CD4-positive, alpha-beta T cell (primary cell): ENCODE results near the gene PCDHB8. TPM values are rescaled to one million over a fixed set of nuclear protein-coding genes. Genes with fewer than 3 reads are reported as not detected.
"Not testable (repeated sequence)": the region's sequence is repeated elsewhere in the genome, so short reads cannot be mapped to it uniquely, and the experiment has no call there.

Experiments
- ATAC-seq: fragments of 200-7000 bp; cut with Tn5 transposase; one replicate; pipeline ENCODE4 v1.10.0; 2022; ENCODE audit warnings: mild to moderate bottlenecking; ENCODE audit not compliant: poor library complexity
- CTCF ChIA-PET: fragments of 350-600 bp; sonication (Branson Sonifier 250); formaldehyde crosslinking; loops from one replicate; lab custom pipeline; 2021; ENCODE audit warnings: antibody characterized with exemption, inconsistent platforms; lab: Charles Lee
- POLR2A ChIA-PET: fragments of 350-600 bp; sonication (Branson Sonifier 250); formaldehyde crosslinking; loops from one replicate; lab custom pipeline; 2021; ENCODE audit warnings: antibody characterized with exemption, inconsistent platforms; lab: Charles Lee
- DNase-seq, 14 experiments: peaks; one replicate each; pipeline ENCODE4 v3.0.0-alpha.2; 2013 to 2020; ENCODE audit warnings: mixed read lengths in 2 of 14
- H3K27ac ChIP-seq, 2 donors: one replicate each; pipeline versions ENCODE4 v1.5.1 to v1.7.0; 2013; ENCODE audit warnings: low read length in 2 of 2, low read depth in 1 of 2, mild to moderate bottlenecking in 1 of 2
- H3K27me3 ChIP-seq, 2 experiments: 1 replicate in 1 of 2; 2 replicates in 1 of 2; pipeline versions ENCODE4 v1.6.1 to v1.7.0; 2013; ENCODE audit warnings: low read length in 2 of 2, control low read depth in 1 of 2, mild to moderate bottlenecking in 1 of 2, moderate library complexity in 1 of 2; ENCODE audit not compliant: insufficient read depth in 2 of 2, control insufficient read depth in 1 of 2
- H3K36me3 ChIP-seq: one replicate; pipeline ENCODE4 v1.6.1; 2013; ENCODE audit warnings: low read length, control low read depth; ENCODE audit not compliant: insufficient read depth
- H3K4me1 ChIP-seq: one replicate; pipeline ENCODE4 v1.6.1; 2013; ENCODE audit warnings: low read length, control low read depth; ENCODE audit not compliant: insufficient read depth
- H3K4me3 ChIP-seq: one replicate; pipeline ENCODE4 v1.5.1; 2013; ENCODE audit warnings: mild to moderate bottlenecking, low read length, moderate library complexity
- H3K9me3 ChIP-seq, 2 experiments: 1 replicate in 1 of 2; 2 replicates in 1 of 2; pipeline versions ENCODE4 v1.6.1 to v1.7.0; 2013; ENCODE audit warnings: low read length in 2 of 2, mild to moderate bottlenecking in 2 of 2, control low read depth in 1 of 2, moderate library complexity in 1 of 2; ENCODE audit not compliant: control insufficient read depth in 1 of 2, insufficient read depth in 1 of 2
- H3K27ac Mint-ChIP-seq: one replicate; pipeline ENCODE4 v1.8.0; 2020; ENCODE audit warnings: mixed read lengths
- H3K27me3 Mint-ChIP-seq: one replicate; pipeline ENCODE4 v1.8.0; 2021; ENCODE audit warnings: mixed read lengths
- H3K36me3 Mint-ChIP-seq: one replicate; pipeline ENCODE4 v1.8.0; 2021; ENCODE audit warnings: low read depth, mixed read lengths
- H3K4me1 Mint-ChIP-seq: one replicate; pipeline ENCODE4 v1.8.0; 2021; ENCODE audit warnings: low read depth, mixed read lengths
- H3K4me3 Mint-ChIP-seq: one replicate; pipeline ENCODE4 v1.8.0; 2020; ENCODE audit warnings: mild to moderate bottlenecking, mixed read lengths
- H3K9me3 Mint-ChIP-seq: one replicate; pipeline ENCODE4 v1.8.0; 2020; ENCODE audit warnings: mixed read lengths
- CTCF ChIP-seq: fragments of 200-600 bp; IDR thresholded peaks from one replicate; pipeline ENCODE4 v1.8.0; 2022; ENCODE audit warnings: antibody characterized with exemption, mild to moderate bottlenecking
- intact Hi-C, 2 experiments: fragments of 100-400 bp; cut with DNase I in 1 of 2; cut with micrococcal nuclease in 1 of 2; formaldehyde crosslinking; loops; one replicate each; pipeline versions ENCODE4 v1.15.1 to v1.9.0; 2023 to 2025; cut with DNase I, micrococcal nuclease
- total RNA-seq, 174 experiments: library from RNA in 2 of 174; stranded (reverse) in 2 of 174; gene quantifications; one replicate each; pipeline ENCODE4 v1.2.3 and lab custom pipeline; 2021 to 2026

Gene PCDHB8
- total RNA-seq, 2 experiments from 2014 or later, result not detected

GRCh38 chr5:141223112-141223783, 45.7 kb downstream of the PCDHB8 start, which contains the start of gene PCDHB14:
Gene PCDHB14, plus strand, starts transcription at chr5:141223343. Its CDS starts 163 bp downstream, at chr5:141223506.
- Histone ChIP-seq H3K4me3 (no peak within 1 kb of the TSS), H3K27ac (no peak within 1 kb of the TSS), H3K9me3 (peaks cover 23 to 37% of the 10 kb centered on the region in 2 experiments), H3K4me1 (peaks cover 5% of the 10 kb centered on the region), H3K36me3 (no peaks in the 10 kb centered on the region), H3K27me3 (peaks cover 31 to 52% of the 10 kb centered on the region in 2 experiments)
- Mint-ChIP-seq H3K4me1 (no peaks in the 10 kb centered on the region), H3K27ac (no peak within 1 kb of the TSS), H3K4me3 (peak within 1 kb of the TSS; percentile 27), H3K36me3 (peaks cover 8% of the 10 kb centered on the region), H3K27me3 (peaks cover 71% of the 10 kb centered on the region), H3K9me3 (peaks cover 6% of the 10 kb centered on the region)
- POLR2A ChIA-PET, result interaction anchor here (0.7 kb wide), 1 partner anchor 14 kb away, joined by 3 read pairs; no protein-coding TSS in a partner anchor
- TF ChIP-seq CTCF, result no peak
- ATAC-seq (no peak), DNase-seq (peak in 3 of 14 experiments; percentile 5 to 37 (median 31))
- CTCF ChIA-PET, result interaction anchor here (1.5 kb wide), 1 partner anchor 97 kb away, joined by 5 read pairs; the partner anchor contains the start of gene TAF7
- intact Hi-C loops, result loop anchor here (5.0 to 10.0 kb wide), 3 partner anchors 142 to 342 kb away; partner anchors contain the start of gene PCDHGA5 (in 1 of the 2)

GRCh38 chr5:141224844-141225243, 47.3 kb downstream of the PCDHB8 start:
- H3K9me3 Mint-ChIP-seq, H3K4me1 ChIP-seq, ATAC-seq, DNase-seq, H3K4me3 ChIP-seq, H3K36me3 Mint-ChIP-seq, H3K36me3 ChIP-seq, H3K4me1 Mint-ChIP-seq, H3K4me3 Mint-ChIP-seq, CTCF ChIA-PET, POLR2A ChIA-PET, H3K27ac Mint-ChIP-seq, H3K27ac ChIP-seq: not testable (repeated sequence)
- peaks cover 18 to 29% of the 10 kb centered on the region in 2 experiments for H3K9me3 ChIP-seq
- peaks cover 27 to 37% of the 10 kb centered on the region in 2 experiments for H3K27me3 ChIP-seq
- intact Hi-C loops, result loop anchor here (5.0 to 10.0 kb wide), 3 partner anchors 140 to 340 kb away; partner anchors contain the start of gene PCDHGA5 (in 1 of the 2)
- peaks cover 66% of the 10 kb centered on the region for H3K27me3 Mint-ChIP-seq

- H3K27ac ChIP-seq, H3K4me3 Mint-ChIP-seq, ATAC-seq, H3K4me1 Mint-ChIP-seq, H3K36me3 Mint-ChIP-seq, H3K4me3 ChIP-seq, DNase-seq, H3K36me3 ChIP-seq, POLR2A ChIA-PET, H3K4me1 ChIP-seq, H3K9me3 Mint-ChIP-seq, H3K27ac Mint-ChIP-seq, CTCF ChIA-PET: not testable (repeated sequence)
- intact Hi-C loops, result loop anchor here (10.0 kb wide), 2 partner anchors 139 to 339 kb away; partner anchors contain the start of gene PCDHGA5 (in 1 of the 2)
- H3K27me3 ChIP-seq, result peaks cover 27 to 37% of the 10 kb centered on the region in 2 experiments
- H3K9me3 ChIP-seq, result peaks cover 18 to 33% of the 10 kb centered on the region in 2 experiments
- H3K27me3 Mint-ChIP-seq, result peaks cover 61% of the 10 kb centered on the region
Observed at GRCh38 chr5:141225421-141225820, 47.8 kb downstream of the PCDHB8 start.

Other genes starting within 250 kb of the PCDHB8 start
- not detected for gene PCDHAC2, start 211.3 kb upstream of the PCDHB8 start, total RNA-seq
- gene PCDHB1, start 126.4 kb upstream of the PCDHB8 start, total RNA-seq, result not detected
- gene PCDHB2, start 83.2 kb upstream of the PCDHB8 start, total RNA-seq, result not detected
- not detected for gene PCDHB3, start 77.3 kb upstream of the PCDHB8 start, total RNA-seq
- gene PCDHB4, start 56.0 kb upstream of the PCDHB8 start, total RNA-seq, result not detected
- gene PCDHB5, start 42.6 kb upstream of the PCDHB8 start, total RNA-seq, result under 1 TPM in 1 of 2 experiments, not detected in 1; 0.08 TPM
- gene PCDHB6, start 27.7 kb upstream of the PCDHB8 start, total RNA-seq, result not detected
- not detected for gene PCDHB7, start 5.1 kb upstream of the PCDHB8 start, total RNA-seq
- not detected for gene PCDHB16, start 4.6 kb downstream of the PCDHB8 start, total RNA-seq
- gene PCDHB9, start 9.4 kb downstream of the PCDHB8 start, total RNA-seq, result not detected
- gene PCDHB10, start 14.6 kb downstream of the PCDHB8 start, total RNA-seq, result not detected
- gene PCDHB11, start 21.8 kb downstream of the PCDHB8 start, total RNA-seq, result not detected
- gene PCDHB12, start 30.9 kb downstream of the PCDHB8 start, total RNA-seq, result not detected
- gene PCDHB13, start 36.1 kb downstream of the PCDHB8 start, total RNA-seq, result not detected
- not detected for gene PCDHB14, start 45.6 kb downstream of the PCDHB8 start, total RNA-seq
- gene PCDHB15, start 67.6 kb downstream of the PCDHB8 start, total RNA-seq, result not detected
- gene SLC25A2, start 126.3 kb downstream of the PCDHB8 start, total RNA-seq, result under 1 TPM in 1 of 2 experiments, not detected in 1; 0.22 TPM
- gene TAF7, start 143.0 kb downstream of the PCDHB8 start, total RNA-seq, result 10 to 100 TPM; 80.5 TPM
- not detected for gene PCDHGA1, start 152.7 kb downstream of the PCDHB8 start, total RNA-seq
- gene PCDHGA2, start 161.0 kb downstream of the PCDHB8 start, total RNA-seq, result not detected
- not detected for gene PCDHGA3, start 166.0 kb downstream of the PCDHB8 start, total RNA-seq
- under 1 TPM in 1 of 2 experiments, not detected in 1; 0.05 TPM for gene PCDHGB1, start 172.3 kb downstream of the PCDHB8 start, total RNA-seq
- under 1 TPM; 0.08 TPM for gene PCDHGA4, start 177.2 kb downstream of the PCDHB8 start, total RNA-seq
- gene PCDHGB2, start 182.2 kb downstream of the PCDHB8 start, total RNA-seq, result under 1 TPM; 0.19 to 0.20 TPM
- under 1 TPM in 1 of 2 experiments, not detected in 1; 0.08 TPM for gene PCDHGA5, start 186.4 kb downstream of the PCDHB8 start, total RNA-seq
- under 1 TPM; 0.11 to 0.28 TPM for gene PCDHGB3, start 192.5 kb downstream of the PCDHB8 start, total RNA-seq
- gene PCDHGA6, start 196.1 kb downstream of the PCDHB8 start, total RNA-seq, result under 1 TPM in 1 of 2 experiments, not detected in 1; 0.11 TPM
- gene PCDHGA7, start 205.0 kb downstream of the PCDHB8 start, total RNA-seq, result not detected
- gene PCDHGB4, start 209.9 kb downstream of the PCDHB8 start, total RNA-seq, result not detected
- gene PCDHGA8, start 214.8 kb downstream of the PCDHB8 start, total RNA-seq, result not detected
- under 1 TPM; 0.14 to 0.20 TPM for gene PCDHGB5, start 220.2 kb downstream of the PCDHB8 start, total RNA-seq
- gene PCDHGA9, start 225.0 kb downstream of the PCDHB8 start, total RNA-seq, result not detected
- gene PCDHGB6, start 230.2 kb downstream of the PCDHB8 start, total RNA-seq, result under 1 TPM in 1 of 2 experiments, not detected in 1; 0.06 TPM
- under 1 TPM in 1 of 2 experiments, not detected in 1; 0.08 TPM for gene PCDHGA10, start 235.2 kb downstream of the PCDHB8 start, total RNA-seq
- gene PCDHGB7, start 239.9 kb downstream of the PCDHB8 start, total RNA-seq, result not detected
- gene PCDHGA11, start 243.3 kb downstream of the PCDHB8 start, total RNA-seq, result not detected